IMR-90 (cell line): ENCODE data around the gene AFDN. TPM values are rescaled to one million over a fixed set of nuclear protein-coding genes. Genes with fewer than 3 reads are reported as not detected.

ENCODE experiments used
- ATAC-seq: fragments of 200-7000 bp; cut with Tn5 transposase; 2 replicates; pipeline ENCODE4 v1.9.1; 2020; ENCODE audit warnings: low read depth, mild to moderate bottlenecking, moderate library complexity
- BruUV-seq: library from RNA; stranded (reverse); fragments of 400-500 nt; replicated peaks from 2 replicates; lab custom pipeline; 2021; lab: Mats Ljungman, UMichigan
- CTCF ChIA-PET: fragments of 300-600 bp; formaldehyde crosslinking; extraction: SDS; loops from one replicate; lab custom pipeline; 2021; ENCODE audit warnings: antibody characterized with exemption; lab: Yijun Ruan, JAX
- POLR2A ChIA-PET: fragments of 300-600 bp; sonication (Branson Sonifier 250); formaldehyde crosslinking; loops from one replicate; lab custom pipeline; 2022; ENCODE audit warnings: antibody characterized with exemption; ENCODE audit not compliant: unreplicated experiment; lab: Charles Lee
- DNase-seq: peaks from one replicate; pipeline ENCODE4 v3.0.0; 2013
- H2AFZ ChIP-seq: replicated peaks from 2 replicates; pipeline ENCODE3; 2013; ENCODE audit warnings: low read length, mild to moderate bottlenecking; ENCODE audit not compliant: poor library complexity
- H2AK5ac ChIP-seq: 2 replicates; pipeline ENCODE4 v1.6.1; 2013; ENCODE audit warnings: low read depth, low read length, inconsistent platforms
- H2AK9ac ChIP-seq: replicated peaks from 2 replicates; pipeline ENCODE3; 2013; ENCODE audit warnings: mild to moderate bottlenecking, low read depth, low read length, moderate library complexity; ENCODE audit not compliant: poor library complexity
- H2BK120ac ChIP-seq: 2 replicates; pipeline ENCODE4 v1.6.1; 2013; ENCODE audit warnings: low read depth, low read length, inconsistent platforms
- H2BK15ac ChIP-seq: 3 replicates; pipeline ENCODE4 v1.6.1; 2013; ENCODE audit warnings: low read depth, low read length, inconsistent platforms
- H2BK20ac ChIP-seq: 2 replicates; pipeline ENCODE4 v1.6.1; 2013; ENCODE audit warnings: low read depth, mild to moderate bottlenecking, inconsistent platforms, low read length, moderate library complexity
- H2BK5ac ChIP-seq: 2 replicates; pipeline ENCODE4 v1.6.1; 2013; ENCODE audit warnings: mild to moderate bottlenecking, low read depth, low read length, inconsistent platforms; ENCODE audit not compliant: poor library complexity, severe bottlenecking
- H3K14ac ChIP-seq: replicated peaks from 2 replicates; pipeline ENCODE4 v1.6.1; 2013; ENCODE audit warnings: low read depth, low read length, inconsistent platforms
- H3K18ac ChIP-seq: 2 replicates; pipeline ENCODE4 v1.6.1; 2013; ENCODE audit warnings: low read depth, low read length, control low read depth
- H3K23ac ChIP-seq: 2 replicates; pipeline ENCODE4 v1.6.1; 2013; ENCODE audit warnings: low read depth, low read length, inconsistent platforms
- H3K27ac ChIP-seq: 2 replicates; pipeline ENCODE4 v1.5.1; 2013; ENCODE audit warnings: mild to moderate bottlenecking, control low read depth, low read length; ENCODE audit not compliant: insufficient read depth
- H3K27me3 ChIP-seq: 2 replicates; pipeline ENCODE4 v1.6.1; 2013; ENCODE audit warnings: low read length; ENCODE audit not compliant: control insufficient read depth, insufficient read depth
- H3K36me3 ChIP-seq: 2 replicates; pipeline ENCODE4 v1.6.1; 2013; ENCODE audit warnings: low read length, mixed read lengths; ENCODE audit not compliant: control insufficient read depth, insufficient read depth
- H3K4ac ChIP-seq: 2 replicates; pipeline ENCODE4 v1.6.1; 2013; ENCODE audit warnings: low read depth, low read length, inconsistent platforms
- H3K4me1 ChIP-seq: 2 replicates; pipeline ENCODE4 v1.6.1; 2013; ENCODE audit warnings: low read length, mixed read lengths; ENCODE audit not compliant: control insufficient read depth, insufficient read depth
- H3K4me2 ChIP-seq: 2 replicates; pipeline ENCODE4 v1.6.1; 2013; ENCODE audit warnings: low read depth, mild to moderate bottlenecking, control low read depth, low read length, moderate library complexity
- H3K4me3 ChIP-seq: 2 replicates; pipeline ENCODE4 v1.5.1; 2013; ENCODE audit warnings: low read depth, mild to moderate bottlenecking, control low read depth, low read length, moderate library complexity; ENCODE audit not compliant: insufficient read depth
- H3K56ac ChIP-seq: 2 replicates; pipeline ENCODE4 v1.6.1; 2013; ENCODE audit warnings: low read length, inconsistent platforms; ENCODE audit not compliant: insufficient read depth; ENCODE audit errors: extremely low read depth
- H3K79me1 ChIP-seq, 2 experiments: 2 replicates each; pipeline ENCODE4 v1.6.1; 2013; ENCODE audit warnings: low read length in 2 of 2, inconsistent platforms in 1 of 2, low read depth in 1 of 2
- H3K9ac ChIP-seq: 2 replicates; pipeline ENCODE4 v1.6.1; 2013; ENCODE audit warnings: low read depth, low read length, control low read depth
- H3K9me1 ChIP-seq: 2 replicates; pipeline ENCODE4 v1.6.1; 2013; ENCODE audit warnings: low read length, inconsistent platforms; ENCODE audit not compliant: insufficient read depth
- H3K9me3 ChIP-seq: 2 replicates; pipeline ENCODE4 v1.6.1; 2013; ENCODE audit warnings: low read length; ENCODE audit not compliant: control insufficient read depth, insufficient read depth
- H4K20me1 ChIP-seq: 2 replicates; pipeline ENCODE4 v1.6.1; 2013; ENCODE audit warnings: low read length, inconsistent platforms; ENCODE audit not compliant: insufficient read depth
- H4K5ac ChIP-seq: 2 replicates; pipeline ENCODE4 v1.6.1; 2013; ENCODE audit warnings: mild to moderate bottlenecking, low read depth, low read length, control low read depth
- H4K8ac ChIP-seq, 2 experiments: 2 replicates each; pipeline ENCODE4 v1.6.1; 2013; ENCODE audit warnings: low read depth in 2 of 2, low read length in 2 of 2, control low read depth in 1 of 2, inconsistent platforms in 1 of 2
- H4K91ac ChIP-seq: 2 replicates; pipeline ENCODE4 v1.6.1; 2013; ENCODE audit warnings: low read depth, low read length, inconsistent platforms; ENCODE audit not compliant: insufficient read depth
- BHLHE40 ChIP-seq: fragments of 150-350 bp; IDR thresholded peaks from 2 replicates; pipeline ENCODE4 v1.6.1; 2016; ENCODE audit warnings: mild to moderate bottlenecking, low read depth, low read length
- CEBPB ChIP-seq: IDR thresholded peaks from 2 replicates; pipeline ENCODE4 v1.6.1; 2012; ENCODE audit warnings: low read depth, low read length, improper control_type of control experiment
- CHD1 ChIP-seq: IDR thresholded peaks from 2 replicates; pipeline ENCODE4 v1.6.1; 2012; ENCODE audit warnings: low read depth, low read length, improper control_type of control experiment
- CTCF ChIP-seq: conservative IDR thresholded peaks from 2 replicates; pipeline ENCODE4 v1.5.1; 2012; ENCODE audit warnings: mild to moderate bottlenecking, low read depth, low read length, improper control_type of control experiment
- FOS ChIP-seq: fragments of 150-350 bp; IDR thresholded peaks from 2 replicates; pipeline ENCODE4 v1.6.1; 2016; ENCODE audit warnings: low read depth, low read length
- MAFK ChIP-seq: IDR thresholded peaks from 2 replicates; pipeline ENCODE4 v1.6.1; 2012; ENCODE audit warnings: low read depth, low read length, improper control_type of control experiment
- MAZ ChIP-seq: IDR thresholded peaks from 2 replicates; pipeline ENCODE4 v1.6.1; 2012; ENCODE audit warnings: low read depth, mild to moderate bottlenecking, low read length, improper control_type of control experiment, moderate library complexity, borderline replicate concordance
- MXI1 ChIP-seq: IDR thresholded peaks from 2 replicates; pipeline ENCODE4 v1.6.1; 2012; ENCODE audit warnings: low read depth, mild to moderate bottlenecking, low read length, moderate library complexity, borderline replicate concordance
- NFE2L2 ChIP-seq: fragments of 150-350 bp; IDR thresholded peaks from 2 replicates; pipeline ENCODE4 v1.6.1; 2016; ENCODE audit warnings: low read depth, mild to moderate bottlenecking, low read length
- POLR2A ChIP-seq: IDR thresholded peaks from 2 replicates; pipeline ENCODE4 v1.6.1; 2012; ENCODE audit warnings: mild to moderate bottlenecking, low read depth, low read length
- RAD21 ChIP-seq: IDR thresholded peaks from 2 replicates; pipeline ENCODE4 v1.6.1; 2012; ENCODE audit warnings: low read length, improper control_type of control experiment
- RCOR1 ChIP-seq: IDR thresholded peaks from 2 replicates; pipeline ENCODE4 v1.6.1; 2012; ENCODE audit warnings: mild to moderate bottlenecking, low read length, improper control_type of control experiment; ENCODE audit not compliant: insufficient replicate concordance
- RFX5 ChIP-seq: IDR thresholded peaks from 2 replicates; pipeline ENCODE4 v1.8.0; 2012; ENCODE audit warnings: low read depth, mild to moderate bottlenecking, low read length, moderate library complexity
- USF2 ChIP-seq: fragments of 150-350 bp; IDR thresholded peaks from 2 replicates; pipeline ENCODE4 v1.6.1; 2017; ENCODE audit warnings: mild to moderate bottlenecking, antibody characterized with exemption, low read length, low read depth
- WGBS, 2 experiments: methylation state at CpG; one replicate each; pipeline versions ENCODE4 v1.1.5 to v1.1.7; 2013; ENCODE audit warnings: missing lambda C conversion rate in 2 of 2; ENCODE audit not compliant: insufficient read length in 1 of 2; ENCODE audit errors: extremely low coverage in 2 of 2; 5-methylcytosine and 5-hydroxymethylcytosine counted together
- dilution Hi-C: fragments of 300-500 bp; cut with HindIII; formaldehyde crosslinking; loops from one replicate; pipeline ENCODE4 v1.14.3; 2018; ENCODE audit warnings: low sequenced_read_pairs; ENCODE audit not compliant: unreplicated experiment
- in situ Hi-C: fragments of 300-500 bp; cut with MboI; formaldehyde crosslinking; loops from 3 replicates; pipeline ENCODE4 v1.14.3; 2019; ENCODE audit warnings: low sequenced_read_pairs, inconsistent platforms, mixed read lengths
- intact Hi-C: fragments of 100-400 bp; cut with micrococcal nuclease; formaldehyde crosslinking; loops from 2 replicates; pipeline ENCODE4 v1.10.0; 2022
- polyA plus RNA-seq, 3 experiments: library from polyadenylated mRNA; depleted of rRNA; stranded (reverse); fragments of >200 nt; gene quantifications; 2 replicates each; pipeline ENCODE4 v1.2.3, GENCODE V29; 2012; ENCODE audit warnings: low replicate concordance in 1 of 3
- total RNA-seq: library from RNA; depleted of rRNA; stranded (reverse); fragments of >200 nt; gene quantifications from 2 replicates; pipeline ENCODE4 v1.2.3, GENCODE V29; 2012
- TF ChIP-seq, protein P1 (sequence below): fragments of 150-350 bp; IDR thresholded peaks from 2 replicates; pipeline ENCODE4 v1.6.1; 2016; ENCODE audit warnings: low read depth, mild to moderate bottlenecking, low read length, moderate library complexity, borderline replicate concordance

The AFDN gene
- total and polyA plus RNA-seq, 2 of the 4 experiments (the other 2 are of a cell fraction): 11.6 to 20.8 TPM

GRCh38 chr6:167855825-167856425 lies 29.2 kb downstream of the AFDN start:
- intact Hi-C loops (no loop called here), dilution Hi-C loops (no loop called here), in situ Hi-C loops (no loop called here)
- H3K4me3 ChIP-seq: no peak overlapping the region
- H4K20me1 ChIP-seq: no peaks in the 10 kb centered on the region; the same call in 1 of the 2 replicates
- no TSS peak for BruUV-seq
- no peak overlapping the region for H3K9ac ChIP-seq
- DNase-seq (peak; percentile 97), ATAC-seq (peak; percentile 85)
- no peaks in the 10 kb centered on the region for H3K36me3 ChIP-seq
- peak overlapping the region; percentile 25; the same call in 1 of the 2 replicates for H3K4me2 ChIP-seq
- CTCF ChIA-PET: interaction anchor here (0.9 kb wide), 1 partner anchor 16 kb away, joined by 3 read pairs; no protein-coding TSS in a partner anchor
- H3K27ac ChIP-seq: no peak overlapping the region
- no peak overlapping the region for H3K18ac ChIP-seq
- H3K9me1 ChIP-seq: peaks cover 2% of the 10 kb centered on the region; the same call in 1 of the 2 replicates
- TF ChIP-seq CHD1: 0 out of 2 replicates have a peak, but pooled peaks have one; percentile 37
- peak; percentile 97 for TF ChIP-seq CEBPB
- peak; percentile 48 for TF ChIP-seq BHLHE40
- peak; percentile 91 for TF ChIP-seq FOS
- TF ChIP-seq MAZ: no peak
- TF ChIP-seq NFE2L2: peak; percentile 28; the same call in 1 of the 2 replicates
- TF ChIP-seq MAFK: no peak; the same call in 1 of the 2 replicates
- TF ChIP-seq USF2: no peak
- no peak for TF ChIP-seq RFX5
- no peak for TF ChIP-seq CTCF
- 0 out of 2 replicates have a peak, but pooled peaks have one; percentile 19 for TF ChIP-seq POLR2A
- no peak for TF ChIP-seq RCOR1
- TF ChIP-seq MXI1: no peak
- TF ChIP-seq, protein P1, sequence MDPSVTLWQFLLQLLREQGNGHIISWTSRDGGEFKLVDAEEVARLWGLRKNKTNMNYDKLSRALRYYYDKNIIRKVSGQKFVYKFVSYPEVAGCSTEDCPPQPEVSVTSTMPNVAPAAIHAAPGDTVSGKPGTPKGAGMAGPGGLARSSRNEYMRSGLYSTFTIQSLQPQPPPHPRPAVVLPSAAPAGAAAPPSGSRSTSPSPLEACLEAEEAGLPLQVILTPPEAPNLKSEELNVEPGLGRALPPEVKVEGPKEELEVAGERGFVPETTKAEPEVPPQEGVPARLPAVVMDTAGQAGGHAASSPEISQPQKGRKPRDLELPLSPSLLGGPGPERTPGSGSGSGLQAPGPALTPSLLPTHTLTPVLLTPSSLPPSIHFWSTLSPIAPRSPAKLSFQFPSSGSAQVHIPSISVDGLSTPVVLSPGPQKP: no peak
- TF ChIP-seq RAD21: no peak
- H2BK120ac ChIP-seq: no peak overlapping the region
- no peaks in the 10 kb centered on the region for H3K27me3 ChIP-seq
- no peak overlapping the region for H2AK9ac ChIP-seq
- POLR2A ChIA-PET: no interaction called here
- peaks cover 6 to 19% of the 10 kb centered on the region in 2 experiments; a peak in 3 of 4 replicates for H3K79me1 ChIP-seq
- H4K91ac ChIP-seq: no peak overlapping the region
- H3K23ac ChIP-seq: no peak overlapping the region
- H4K5ac ChIP-seq: no peak overlapping the region
- H3K56ac ChIP-seq: no peak overlapping the region
- H3K14ac ChIP-seq: no peak overlapping the region
- H3K9me3 ChIP-seq: no peaks in the 10 kb centered on the region
- H2BK15ac ChIP-seq: no peak overlapping the region
- no peak overlapping the region for H4K8ac ChIP-seq
- no CpG with 5 or more reads among the region's 6 CpGs for WGBS, 2 experiments
- H3K4me1 ChIP-seq: no peaks in the 10 kb centered on the region
- no peak overlapping the region for H3K4ac ChIP-seq
- H2AK5ac ChIP-seq: no peak overlapping the region
- no peak overlapping the region for H2BK20ac ChIP-seq
- H2AFZ ChIP-seq: no peak overlapping the region
- H2BK5ac ChIP-seq: peak overlapping the region; percentile 37
